Activated CD8-positive, alpha-beta T cell treated with anti-CD3 and anti-CD28 coated beads for 36 hours (primary cell): Measurements from ENCODE around the gene ATXN1. TPM values are rescaled to one million over a fixed set of nuclear protein-coding genes. Genes with fewer than 3 reads are reported as not detected.

Source experiments
- ATAC-seq: fragments of 200-7000 bp; cut with Tn5 transposase; one replicate; pipeline ENCODE4 v1.10.0; 2021; ENCODE audit warnings: mild to moderate bottlenecking, moderate library complexity
- CTCF ChIA-PET: fragments of 350-600 bp; sonication (Branson Sonifier 250); formaldehyde crosslinking; loops from one replicate; lab custom pipeline; 2021; ENCODE audit warnings: antibody characterized with exemption; lab: Charles Lee
- POLR2A ChIA-PET: fragments of 350-600 bp; sonication (Branson Sonifier 250); formaldehyde crosslinking; loops from one replicate; lab custom pipeline; 2021; ENCODE audit warnings: antibody characterized with exemption; lab: Charles Lee
- DNase-seq: peaks from one replicate; pipeline ENCODE4 v3.0.0-alpha.2; 2020
- H3K27ac Mint-ChIP-seq: one replicate; pipeline ENCODE4 v1.8.0; 2021; ENCODE audit warnings: mild to moderate bottlenecking, mixed read lengths
- H3K27me3 Mint-ChIP-seq: one replicate; pipeline ENCODE4 v1.8.0; 2021; ENCODE audit warnings: mixed read lengths
- H3K36me3 Mint-ChIP-seq: one replicate; pipeline ENCODE4 v1.8.0; 2021; ENCODE audit warnings: low read depth, mixed read lengths
- H3K4me1 Mint-ChIP-seq: one replicate; pipeline ENCODE4 v1.8.0; 2021; ENCODE audit warnings: low read depth, mixed read lengths
- H3K4me3 Mint-ChIP-seq: one replicate; pipeline ENCODE4 v1.8.0; 2021; ENCODE audit warnings: mild to moderate bottlenecking, moderate library complexity, mixed read lengths
- H3K9me3 Mint-ChIP-seq: one replicate; pipeline ENCODE4 v1.8.0; 2021; ENCODE audit warnings: mixed read lengths
- CTCF ChIP-seq: fragments of 200-600 bp; IDR thresholded peaks from one replicate; pipeline ENCODE4 v1.8.0; 2022; ENCODE audit warnings: antibody characterized with exemption, mild to moderate bottlenecking
- intact Hi-C: fragments of 100-400 bp; cut with micrococcal nuclease; formaldehyde crosslinking; loops from one replicate; pipeline ENCODE4 v1.10.0; 2022
- total RNA-seq, 2 experiments: library from RNA; stranded (reverse); gene quantifications; one replicate each; pipeline ENCODE4 v1.2.3, GENCODE V29; 2021

The ATXN1 gene
- total RNA-seq, 2 experiments from 2014 or later: 35.4 to 40.8 TPM

- no peak for ATAC-seq
- Mint-ChIP-seq H3K36me3 (peaks cover 33% of the 10 kb centered on the region), H3K9me3 (no peaks in the 10 kb centered on the region), H3K27me3 (no peaks in the 10 kb centered on the region), H3K27ac (no peak overlapping the region), H3K4me1 (peaks cover 40% of the 10 kb centered on the region), H3K4me3 (no peak overlapping the region)
- ChIA-PET POLR2A (no interaction called here), CTCF (no interaction called here)
- DNase-seq: no peak
- TF ChIP-seq CTCF: no peak
- intact Hi-C loops: no loop called here
Observed at GRCh38 chr6:16596616-16597331, 164.5 kb downstream of the ATXN1 start.

GRCh38 chr6:16595514-16596120, 165.6 kb downstream of the ATXN1 start:
- Mint-ChIP-seq H3K4me3 (no peak overlapping the region), H3K27ac (no peak overlapping the region), H3K27me3 (no peaks in the 10 kb centered on the region), H3K4me1 (peaks cover 34% of the 10 kb centered on the region), H3K9me3 (no peaks in the 10 kb centered on the region), H3K36me3 (peaks cover 28% of the 10 kb centered on the region)
- CTCF ChIA-PET: interaction anchor here (1.4 to 1.9 kb wide), 3 partner anchors 55 to 175 kb away, joined by 4 to 8 read pairs (median 4); partner anchors contain the start of gene ATXN1
- DNase-seq: no peak
- no peak for ATAC-seq
- no peak for TF ChIP-seq CTCF
- POLR2A ChIA-PET: no interaction called here
- intact Hi-C loops: no loop called here

- ATAC-seq: no peak
- POLR2A ChIA-PET: no interaction called here
- CTCF ChIA-PET: interaction anchor here (1.4 to 1.9 kb wide), 3 partner anchors 54 to 176 kb away, joined by 4 to 8 read pairs (median 4); partner anchors contain the start of gene ATXN1
- Mint-ChIP-seq H3K27me3 (no peaks in the 10 kb centered on the region), H3K27ac (no peak overlapping the region), H3K36me3 (peaks cover 26% of the 10 kb centered on the region), H3K4me3 (no peak overlapping the region), H3K9me3 (no peaks in the 10 kb centered on the region), H3K4me1 (peaks cover 26% of the 10 kb centered on the region)
- intact Hi-C loops: loop anchor here (5.0 kb wide), 1 partner anchor 167 kb away; the partner anchor contains the start of gene ATXN1
- DNase-seq: no peak
- no peak for TF ChIP-seq CTCF
Observed at GRCh38 chr6:16594849-16595248, 166.4 kb downstream of the ATXN1 start.

GRCh38 chr6:16592223-16592911, 168.9 kb downstream of the ATXN1 start:
- Mint-ChIP-seq H3K27me3 (no peaks in the 10 kb centered on the region), H3K4me1 (peaks cover 22% of the 10 kb centered on the region), H3K36me3 (peaks cover 28% of the 10 kb centered on the region), H3K9me3 (no peaks in the 10 kb centered on the region), H3K4me3 (peak overlapping the region; percentile 21), H3K27ac (peak overlapping the region; percentile 70)
- POLR2A ChIA-PET: interaction anchor here (1.7 to 2.5 kb wide), 2 partner anchors 169 to 171 kb away, joined by 6 to 7 read pairs; partner anchors contain the start of gene ATXN1
- ATAC-seq (peak; percentile 14), DNase-seq (peak; percentile 47)
- CTCF ChIA-PET: interaction anchor here (1.2 to 1.6 kb wide), 2 partner anchors 17 to 275 kb away, joined by 3 read pairs; no protein-coding TSS in a partner anchor
- TF ChIP-seq CTCF: no peak
- intact Hi-C loops: loop anchor here (5.0 kb wide), 1 partner anchor 170 kb away; the partner anchor contains the start of gene ATXN1
